K562 (cell line): ENCODE results near the gene SERF2. TPM values are rescaled to one million over a fixed set of nuclear protein-coding genes. Genes with fewer than 3 reads are reported as not detected.

Experiments
- ATF1 ChIP-seq, 2 experiments: fragments of 450-650 bp in 1 of 2; IDR thresholded peaks; 2 replicates each; pipeline ENCODE4 v1.6.1; 2016; ENCODE audit warnings: missing compliant biosample characterization in 1 of 2, missing genetic modification characterization in 1 of 2
- ATF3 ChIP-seq, 2 experiments: fragments of 450-650 bp in 1 of 2; sonication (generic) in 1 of 2; formaldehyde crosslinking in 1 of 2; IDR thresholded peaks in 1 of 2; conservative IDR thresholded peaks in 1 of 2; 2 replicates each; pipeline versions ENCODE4 v1.6.1 to v1.8.1; 2016 to 2023; ENCODE audit warnings: mild to moderate bottlenecking in 2 of 2, moderate library complexity in 2 of 2, inconsistent platforms in 1 of 2, missing genetic modification reagents in 1 of 2
- BMI1 ChIP-seq: fragments of 150-350 bp; IDR thresholded peaks from 2 replicates; pipeline ENCODE4 v1.6.1; 2014; ENCODE audit warnings: low read length
- BRD9 ChIP-seq: fragments of 450-650 bp; IDR thresholded peaks from 2 replicates; pipeline ENCODE4 v1.6.1; 2018; ENCODE audit warnings: low read depth; ENCODE audit not compliant: partially characterized antibody
- COPS2 ChIP-seq: fragments of 450-650 bp; conservative IDR thresholded peaks from 2 replicates; pipeline ENCODE4 v1.6.1; 2016; ENCODE audit warnings: mild to moderate bottlenecking, moderate library complexity
- DPF2 ChIP-seq: fragments of 450-650 bp; IDR thresholded peaks from 2 replicates; pipeline ENCODE4 v1.6.1; 2016
- FOXO4 ChIP-seq: fragments of 450-650 bp; formaldehyde crosslinking; IDR thresholded peaks from 2 replicates; pipeline ENCODE4 v1.4.0; 2020; ENCODE audit warnings: mild to moderate bottlenecking, moderate library complexity
- MXI1 ChIP-seq: IDR thresholded peaks from 2 replicates; pipeline ENCODE4 v1.6.1; 2011; ENCODE audit warnings: low read depth, mild to moderate bottlenecking, improper control_type of control experiment, low read length
- NCOA4 ChIP-seq: fragments of 450-650 bp; IDR thresholded peaks from 2 replicates; pipeline ENCODE4 v1.6.1; 2018; ENCODE audit warnings: mild to moderate bottlenecking; ENCODE audit not compliant: partially characterized antibody
- NR2C1 ChIP-seq, 2 experiments: fragments of 450-650 bp; IDR thresholded peaks; 2 replicates each; pipeline ENCODE4 v1.6.1; 2017; ENCODE audit warnings: mild to moderate bottlenecking in 2 of 2, antibody characterized with exemption in 1 of 2, inconsistent platforms in 1 of 2, missing compliant biosample characterization in 1 of 2, missing genetic modification characterization in 1 of 2
- RFX1 ChIP-seq: fragments of 450-650 bp; IDR thresholded peaks from 2 replicates; pipeline ENCODE4 v1.6.1; 2016; ENCODE audit warnings: mild to moderate bottlenecking, moderate library complexity
- ZKSCAN8 ChIP-seq: fragments of 200-800 bp; sonication (Bioruptor generic); IDR thresholded peaks from 2 replicates; pipeline ENCODE4 v1.6.1; 2016; ENCODE audit warnings: missing genetic modification characterization, missing compliant biosample characterization
- ZNF12 ChIP-seq: sonication (generic); formaldehyde crosslinking; IDR thresholded peaks from 2 replicates; pipeline ENCODE4 v1.4.0; 2020; ENCODE audit warnings: mild to moderate bottlenecking, missing genetic modification reagents
- ZNF121 ChIP-seq: sonication (generic); formaldehyde crosslinking; conservative IDR thresholded peaks from 2 replicates; pipeline ENCODE4 v1.8.0; 2022; ENCODE audit warnings: missing genetic modification reagents
- ZNF133 ChIP-seq: fragments of 250-450 bp; sonication (Bioruptor Pico); IDR thresholded peaks from 2 replicates; pipeline ENCODE4 v1.4.0; 2020; ENCODE audit warnings: mild to moderate bottlenecking
- ZNF347 ChIP-seq: fragments of 450-650 bp; formaldehyde crosslinking; IDR thresholded peaks from 2 replicates; pipeline ENCODE4 v1.4.0; 2020; ENCODE audit warnings: low read depth, mild to moderate bottlenecking, moderate library complexity
- ZNF445 ChIP-seq: fragments of 250-450 bp; sonication (Bioruptor Pico); IDR thresholded peaks from 2 replicates; pipeline ENCODE4 v1.4.0; 2020; ENCODE audit warnings: low read depth, mild to moderate bottlenecking, moderate library complexity
- ZNF518B ChIP-seq: fragments of 250-450 bp; sonication (Bioruptor Pico); IDR thresholded peaks from 2 replicates; pipeline ENCODE4 v1.5.0; 2021; ENCODE audit warnings: mild to moderate bottlenecking, moderate library complexity
- ZNF77 ChIP-seq: fragments of 250-450 bp; sonication (Bioruptor Pico); IDR thresholded peaks from 2 replicates; pipeline ENCODE4 v1.5.0; 2020
- ZSCAN29 ChIP-seq: fragments of 450-650 bp; IDR thresholded peaks from 2 replicates; pipeline ENCODE4 v1.6.1; 2017
- polyA plus RNA-seq, 8 experiments: library from polyadenylated mRNA; depleted of rRNA in 4 of 8; stranded (reverse) in 5 of 8; unstranded in 3 of 8; fragments of >200 nt; fragmentation: Nextera tagmentation in 2 of 8; fragmentation: Illumina TruSeq in 1 of 8; extraction: Ambion mirVana in 2 of 8; extraction: Trizol in 1 of 8; gene quantifications; 2 replicates each; pipeline versions ENCODE4 v1.2.1 to v1.2.3, GENCODE V29; 2011 to 2014; ENCODE audit warnings: inconsistent platforms in 1 of 8, missing spikeins in 1 of 8
- total RNA-seq, 7 experiments: library from RNA; depleted of rRNA in 6 of 7; stranded (reverse); fragments of >200 nt in 6 of 7; fragmentation: Illumina TruSeq in 2 of 7; extraction: Trizol in 2 of 7; gene quantifications; 2 replicates each; pipeline versions ENCODE4 v1.2.1 to v1.2.3, GENCODE V29; 2011 to 2021; ENCODE audit warnings: low replicate concordance in 1 of 7

SERF2 gene
- total and polyA plus RNA-seq, 9 of the 15 experiments (the other 6 are each of a cell fraction or from before 2014, with no cell fraction given) = 497 to 3,360 (median 867) TPM

GRCh38 chr15:43800286-43801141 lies 8.4 kb downstream of the SERF2 start, which contains the start of gene HYPK (continued):
- TF ChIP-seq ATF3 (IDR thresholded peaks at IDR 0.05) = no peak
- TF ChIP-seq ATF3 (CRISPR knock-in tag; conservative IDR thresholded peaks at IDR 0.05) = no peak
- TF ChIP-seq COPS2 = no peak
- no peak for TF ChIP-seq ZNF133 (CRISPR knock-in tag)
- TF ChIP-seq ZNF77 (CRISPR knock-in tag) = no peak
- TF ChIP-seq RFX1 = no peak
- peak; percentile 93 for TF ChIP-seq MXI1
- no peak for TF ChIP-seq NCOA4
- TF ChIP-seq ZSCAN29 = no peak
- no peak for TF ChIP-seq ZNF347 (CRISPR knock-in tag)
- TF ChIP-seq ZNF121 (CRISPR knock-in tag) = no peak
- TF ChIP-seq ZNF518B (CRISPR knock-in tag) = no peak
- TF ChIP-seq BRD9 = no peak
- no peak for TF ChIP-seq ZKSCAN8
- TF ChIP-seq ZNF445 (CRISPR knock-in tag) = no peak
- TF ChIP-seq ATF1 (CRISPR knock-in tag; IDR thresholded peaks at IDR 0.05) = no peak
- peak; percentile 80 for TF ChIP-seq ATF1 (tag; IDR thresholded peaks at IDR 0.05)
- TF ChIP-seq FOXO4 (CRISPR knock-in tag) = no peak
- TF ChIP-seq DPF2 = peak; percentile 16; the same call in 1 of the 2 replicates
- TF ChIP-seq ZNF12 (CRISPR knock-in tag) = no peak
- no peak for TF ChIP-seq BMI1
- no peak for TF ChIP-seq NR2C1 (IDR thresholded peaks at IDR 0.05)
- 0 out of 2 replicates have a peak, but pooled peaks have one; percentile 12 for TF ChIP-seq NR2C1 (tag; IDR thresholded peaks at IDR 0.05)
